HG03432 (cell line): ENCODE data around the gene GOLGA2.
A peak's percentile ranks its signal among the peaks of the same experiment; 100 is the strongest.

Experiments used
- ATAC-seq: cut with Tn5 transposase; IDR thresholded peaks from one replicate; pipeline ENCODE4 v1.9.1; 2021; ENCODE audit warnings: mild to moderate bottlenecking, moderate library complexity; ENCODE audit not compliant: unreplicated experiment

GOLGA2 gene

GRCh38 chr9:128260340-128260739 lies 15.5 kb downstream of the GOLGA2 start:
- no peak for ATAC-seq

- no peak for ATAC-seq
These were observed 16.7 kb downstream of the GOLGA2 start for GRCh38 chr9:128259156-128259555.

GRCh38 chr9:128258326-128258725 lies 17.5 kb downstream of the GOLGA2 start:
- ATAC-seq: no peak

GRCh38 chr9:128257907-128258306 lies 17.9 kb downstream of the GOLGA2 start:
- ATAC-seq: no peak

GRCh38 chr9:128257086-128257825 lies 18.6 kb downstream of the GOLGA2 start:
- no peak for ATAC-seq

GRCh38 chr9:128254855-128255759 lies 20.7 kb downstream of the GOLGA2 start:
- no peak for ATAC-seq

- no peak for ATAC-seq
These were observed 21.4 kb downstream of the GOLGA2 start for GRCh38 chr9:128254362-128254761.

- no peak for ATAC-seq
These were observed 21.8 kb downstream of the GOLGA2 start for GRCh38 chr9:128253991-128254346.

- no peak for ATAC-seq
These were observed 22.4 kb downstream of the GOLGA2 start for GRCh38 chr9:128253140-128253990.

GRCh38 chr9:128252317-128253139 lies 23.3 kb downstream of the GOLGA2 start:
- no peak for ATAC-seq

GRCh38 chr9:128251732-128252100 lies 24.1 kb downstream of the GOLGA2 start:
- no peak for ATAC-seq

GRCh38 chr9:128250839-128251731 lies 24.7 kb downstream of the GOLGA2 start:
- no peak for ATAC-seq

GRCh38 chr9:128249908-128250838 lies 25.6 kb downstream of the GOLGA2 start:
- peak; percentile 91 for ATAC-seq

GRCh38 chr9:128249558-128249907 lies 26.3 kb downstream of the GOLGA2 start:
- ATAC-seq: no peak

- ATAC-seq: no peak
These were observed 28.5 kb downstream of the GOLGA2 start for GRCh38 chr9:128247226-128247803.

GRCh38 chr9:128246471-128246870 lies 29.3 kb downstream of the GOLGA2 start:
- ATAC-seq: no peak

GRCh38 chr9:128245421-128246151 lies 30.2 kb downstream of the GOLGA2 start:
- ATAC-seq: no peak
